Sigmoid colon (tissue), 7 donors: ENCODE results near the gene RBM39. TPM values are rescaled to one million over a fixed set of nuclear protein-coding genes. Genes with fewer than 3 reads are reported as not detected.

ENCODE experiments used
- DNase-seq: peaks from one replicate; pipeline ENCODE4 v3.0.0-alpha.2; 2019
- H3K27ac ChIP-seq, 4 donors: fragments of 200-600 bp; sonication (generic); one replicate each; pipeline ENCODE4 v1.5.1; 2016 to 2019; ENCODE audit warnings: mild to moderate bottlenecking in 1 of 4
- H3K27me3 ChIP-seq, 3 donors: fragments of 200-600 bp; sonication (generic); one replicate each; pipeline ENCODE4 v1.5.1; 2019; ENCODE audit warnings: mild to moderate bottlenecking in 1 of 3
- H3K36me3 ChIP-seq, 4 donors: fragments of 200-600 bp; sonication (generic); one replicate each; pipeline ENCODE4 v1.5.1; 2016 to 2019
- H3K4me1 ChIP-seq, 4 donors: fragments of 200-600 bp; sonication (generic); one replicate each; pipeline ENCODE4 v1.5.1; 2017 to 2019
- H3K4me3 ChIP-seq, 4 donors: fragments of 200-600 bp; sonication (generic); one replicate each; pipeline ENCODE4 v1.5.1; 2017 to 2019; ENCODE audit warnings: mild to moderate bottlenecking in 2 of 4, moderate library complexity in 1 of 4
- H3K9me3 ChIP-seq, 4 donors: fragments of 200-600 bp in 3 of 4; sonication (generic) in 3 of 4; one replicate each; pipeline versions ENCODE4 v1.5.1 to v1.6.1; 2013 to 2019
- EP300 ChIP-seq, 4 donors: sonication (generic); formaldehyde crosslinking; IDR thresholded peaks; one replicate each; pipeline ENCODE4 v1.6.1; 2017; ENCODE audit warnings: antibody characterized with exemption in 4 of 4
- POLR2A ChIP-seq, 2 donors: fragments of 450-650 bp; IDR thresholded peaks; one replicate each; pipeline ENCODE4 v1.6.1; 2016; ENCODE audit warnings: antibody characterized with exemption in 2 of 2, mild to moderate bottlenecking in 2 of 2, moderate library complexity in 2 of 2
- POLR2AphosphoS5 ChIP-seq, 4 donors: sonication (generic); formaldehyde crosslinking; IDR thresholded peaks; one replicate each; pipeline ENCODE4 v1.6.1; 2017; ENCODE audit warnings: antibody characterized with exemption in 4 of 4
- WGBS, 2 donors: extraction: QIAGEN DNeasy Blood & Tissue Kit; methylation state at CpG; one replicate each; pipeline ENCODE4 v1.1.7; 2013; 5-methylcytosine and 5-hydroxymethylcytosine counted together
- intact Hi-C: fragments of 100-400 bp; cut with DNase I; formaldehyde crosslinking; loops from one replicate; pipeline ENCODE4 v1.15.1; 2023
- polyA plus RNA-seq, 3 donors: library from polyadenylated mRNA; stranded (reverse); fragments of 200-250 nt; gene quantifications; one replicate each; pipeline ENCODE4 v1.2.3, GENCODE V29; 2013
- total RNA-seq, 4 donors: library from RNA; depleted of rRNA; stranded (reverse); fragments of >200 nt; gene quantifications; one replicate each; pipeline ENCODE4 v1.1.0, GENCODE V29; 2016
- TF ChIP-seq, protein P1 (sequence below), 4 experiments: fragments of 450-650 bp in 3 of 4; fragments of 200-600 bp in 1 of 4; IDR thresholded peaks; one replicate each; pipeline ENCODE4 v1.5.1; 2016 to 2019; ENCODE audit warnings: antibody characterized with exemption in 4 of 4, mild to moderate bottlenecking in 3 of 4, moderate library complexity in 2 of 4
- donor health status: healthy with polysubstance abuse.
- donor health status: Bipolar disorder and iron deficiency.
- donor health status: healthy.

RBM39 gene
- total and polyA plus RNA-seq, 7 donors = 68.2 to 408 (median 281) TPM

DNA sequence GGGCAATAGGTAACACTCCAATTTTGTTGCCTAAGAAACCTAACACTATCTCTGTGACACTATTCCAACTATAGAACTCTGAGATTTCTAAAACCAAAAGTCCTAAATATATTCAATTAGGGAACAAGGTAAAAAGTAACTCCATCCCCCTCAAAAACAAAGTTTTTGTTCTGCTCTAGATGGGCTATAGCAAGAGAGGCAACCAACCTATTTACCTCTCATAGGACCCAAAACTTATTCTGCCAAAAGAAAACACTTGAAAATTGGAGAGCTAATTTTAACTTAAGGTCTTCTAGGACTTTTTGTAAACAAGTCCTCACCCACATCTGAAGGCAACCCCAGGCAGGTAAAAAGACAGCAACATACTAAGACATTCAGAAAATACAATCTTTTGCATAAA is 7.7 kb downstream of the RBM39 start:
- no peak for DNase-seq
- H3K9me3 ChIP-seq = no peaks in the 10 kb centered on the region
- peaks cover 26 to 100% (median 61%) of the 10 kb centered on the region in 4 donors for H3K36me3 ChIP-seq
- no peak overlapping the region for H3K27ac ChIP-seq
- no peaks in the 10 kb centered on the region for H3K27me3 ChIP-seq
- no peak overlapping the region for H3K4me3 ChIP-seq
- peaks cover 0 to 94% (median 92%) of the 10 kb centered on the region in 4 donors for H3K4me1 ChIP-seq
- TF ChIP-seq, protein P1, sequence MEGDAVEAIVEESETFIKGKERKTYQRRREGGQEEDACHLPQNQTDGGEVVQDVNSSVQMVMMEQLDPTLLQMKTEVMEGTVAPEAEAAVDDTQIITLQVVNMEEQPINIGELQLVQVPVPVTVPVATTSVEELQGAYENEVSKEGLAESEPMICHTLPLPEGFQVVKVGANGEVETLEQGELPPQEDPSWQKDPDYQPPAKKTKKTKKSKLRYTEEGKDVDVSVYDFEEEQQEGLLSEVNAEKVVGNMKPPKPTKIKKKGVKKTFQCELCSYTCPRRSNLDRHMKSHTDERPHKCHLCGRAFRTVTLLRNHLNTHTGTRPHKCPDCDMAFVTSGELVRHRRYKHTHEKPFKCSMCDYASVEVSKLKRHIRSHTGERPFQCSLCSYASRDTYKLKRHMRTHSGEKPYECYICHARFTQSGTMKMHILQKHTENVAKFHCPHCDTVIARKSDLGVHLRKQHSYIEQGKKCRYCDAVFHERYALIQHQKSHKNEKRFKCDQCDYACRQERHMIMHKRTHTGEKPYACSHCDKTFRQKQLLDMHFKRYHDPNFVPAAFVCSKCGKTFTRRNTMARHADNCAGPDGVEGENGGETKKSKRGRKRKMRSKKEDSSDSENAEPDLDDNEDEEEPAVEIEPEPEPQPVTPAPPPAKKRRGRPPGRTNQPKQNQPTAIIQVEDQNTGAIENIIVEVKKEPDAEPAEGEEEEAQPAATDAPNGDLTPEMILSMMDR (IDR thresholded peaks at IDR 0.05) = no peak
- TF ChIP-seq POLR2AphosphoS5 (IDR thresholded peaks at IDR 0.05) (no peak), EP300 (IDR thresholded peaks at IDR 0.05) (no peak), POLR2A (IDR thresholded peaks at IDR 0.05) (no peak)
- intact Hi-C loops = no loop called here

DNA sequence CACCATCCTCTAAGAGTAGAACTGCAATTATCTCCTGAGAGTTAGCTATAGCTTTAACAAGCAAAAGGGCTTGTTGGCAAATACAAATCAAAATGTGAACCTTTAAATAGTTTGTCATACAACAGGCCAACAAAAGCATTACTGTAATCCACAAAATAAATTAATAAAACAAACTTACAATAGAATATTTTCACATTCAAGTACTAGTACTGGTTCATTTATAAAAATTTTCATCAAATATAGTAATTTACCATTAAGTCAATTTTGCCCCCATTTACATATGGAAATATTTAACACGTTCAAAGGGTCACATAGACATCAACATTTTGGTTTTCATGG is 9.4 kb downstream of the RBM39 start:
- intact Hi-C loops = no loop called here
- Histone ChIP-seq H3K4me1 (peaks cover 0 to 83% (median 80%) of the 10 kb centered on the region in 4 donors), H3K27ac (peak overlapping the region in 1 of 4 donors; percentile 16), H3K36me3 (peaks cover 36 to 100% (median 60%) of the 10 kb centered on the region in 4 donors), H3K4me3 (no peak overlapping the region), H3K27me3 (no peaks in the 10 kb centered on the region), H3K9me3 (no peaks in the 10 kb centered on the region)
- no peak for TF ChIP-seq POLR2A (IDR thresholded peaks at IDR 0.05)
- TF ChIP-seq EP300 (IDR thresholded peaks at IDR 0.05) = no peak
- no peak for TF ChIP-seq POLR2AphosphoS5 (IDR thresholded peaks at IDR 0.05)
- TF ChIP-seq, protein P1 (IDR thresholded peaks at IDR 0.05) = no peak
- no peak for DNase-seq
- WGBS, 2 donors = 38 to 45% methylated on average over 1 of the region's 1 CpG

DNA sequence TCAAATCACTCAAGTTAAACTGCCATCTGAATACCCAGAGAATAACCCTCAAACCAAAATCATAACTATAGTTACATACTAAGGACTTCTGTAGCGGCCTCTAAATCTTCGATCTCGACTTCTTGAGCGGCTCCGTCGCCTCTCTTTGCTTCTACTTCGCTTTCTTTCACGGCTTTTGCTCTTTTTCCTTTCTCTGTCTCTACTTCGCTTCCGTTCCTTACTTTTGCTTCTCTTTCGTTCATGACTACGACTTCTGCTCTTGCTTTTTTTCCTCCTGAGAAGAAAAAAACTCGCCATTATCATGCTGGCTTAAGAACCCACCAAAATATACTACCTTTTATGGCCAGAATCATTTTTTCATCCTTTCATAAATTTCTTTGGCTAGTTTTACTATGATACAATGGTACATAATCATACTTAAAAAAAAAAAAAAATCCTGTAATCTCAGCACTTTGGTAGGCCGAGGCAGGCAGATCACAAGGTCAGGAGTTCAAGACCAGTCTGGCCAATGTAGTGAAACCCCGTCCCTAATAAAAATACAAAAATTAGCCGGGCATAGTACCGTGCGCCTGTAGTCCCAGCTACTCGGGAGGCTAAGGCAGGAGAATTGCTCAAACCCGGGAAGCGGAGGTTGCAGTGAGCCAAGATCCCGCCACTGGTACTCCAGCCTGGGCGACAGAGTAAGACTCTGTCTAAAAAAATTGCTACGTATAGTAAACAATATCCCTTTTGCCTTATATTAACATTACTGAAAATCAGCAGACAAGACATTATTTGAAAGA is 10.0 kb downstream of the RBM39 start:
- WGBS, 2 donors = 92 to 93% methylated on average over 24 of the region's 24 CpGs
- H3K27ac ChIP-seq = peak overlapping the region in 2 of 4 donors; percentile 5 to 16

DNA sequence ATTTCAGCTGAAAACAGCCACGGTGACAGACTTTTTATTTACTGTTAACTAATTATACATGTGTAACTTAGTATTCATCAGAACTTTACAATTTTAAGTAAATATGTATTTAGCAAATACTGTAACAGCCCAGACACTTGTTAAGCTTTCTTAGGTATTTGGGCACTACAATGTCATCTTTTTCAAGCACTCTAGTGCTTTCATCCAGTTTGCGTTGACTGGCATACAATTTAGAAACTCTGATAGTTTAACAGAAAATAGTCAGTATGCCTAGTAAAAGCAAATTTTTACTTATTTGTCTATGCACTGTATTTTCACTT is 10.6 kb downstream of the RBM39 start:
- H3K27me3 ChIP-seq = no peaks in the 10 kb centered on the region
- peak overlapping the region in 1 of 4 donors; percentile 16 for H3K27ac ChIP-seq
- H3K4me3 ChIP-seq = no peak overlapping the region
- H3K36me3 ChIP-seq = peaks cover 48 to 99% (median 63%) of the 10 kb centered on the region in 4 donors
- no peak for DNase-seq
- no peak for TF ChIP-seq POLR2A (IDR thresholded peaks at IDR 0.05)
- 56 to 73% methylated on average over 2 of the region's 2 CpGs for WGBS, 2 donors
- no peaks in the 10 kb centered on the region for H3K9me3 ChIP-seq
- intact Hi-C loops = no loop called here
- peaks cover 0 to 74% (median 71%) of the 10 kb centered on the region in 4 donors for H3K4me1 ChIP-seq

More for the DNA sequence above, 10.0 kb downstream of the RBM39 start:
- intact Hi-C loops = no loop called here
- H3K9me3 ChIP-seq = no peaks in the 10 kb centered on the region
- TF ChIP-seq EP300 (IDR thresholded peaks at IDR 0.05) (no peak), POLR2AphosphoS5 (IDR thresholded peaks at IDR 0.05) (no peak), POLR2A (IDR thresholded peaks at IDR 0.05) (no peak)
- TF ChIP-seq, protein P1 (IDR thresholded peaks at IDR 0.05) = no peak
- H3K27me3 ChIP-seq = no peaks in the 10 kb centered on the region
- H3K36me3 ChIP-seq = peaks cover 42 to 99% (median 63%) of the 10 kb centered on the region in 4 donors
- H3K4me3 ChIP-seq = no peak overlapping the region
- DNase-seq = no peak
- H3K4me1 ChIP-seq = peaks cover 0 to 80% (median 77%) of the 10 kb centered on the region in 4 donors

DNA sequence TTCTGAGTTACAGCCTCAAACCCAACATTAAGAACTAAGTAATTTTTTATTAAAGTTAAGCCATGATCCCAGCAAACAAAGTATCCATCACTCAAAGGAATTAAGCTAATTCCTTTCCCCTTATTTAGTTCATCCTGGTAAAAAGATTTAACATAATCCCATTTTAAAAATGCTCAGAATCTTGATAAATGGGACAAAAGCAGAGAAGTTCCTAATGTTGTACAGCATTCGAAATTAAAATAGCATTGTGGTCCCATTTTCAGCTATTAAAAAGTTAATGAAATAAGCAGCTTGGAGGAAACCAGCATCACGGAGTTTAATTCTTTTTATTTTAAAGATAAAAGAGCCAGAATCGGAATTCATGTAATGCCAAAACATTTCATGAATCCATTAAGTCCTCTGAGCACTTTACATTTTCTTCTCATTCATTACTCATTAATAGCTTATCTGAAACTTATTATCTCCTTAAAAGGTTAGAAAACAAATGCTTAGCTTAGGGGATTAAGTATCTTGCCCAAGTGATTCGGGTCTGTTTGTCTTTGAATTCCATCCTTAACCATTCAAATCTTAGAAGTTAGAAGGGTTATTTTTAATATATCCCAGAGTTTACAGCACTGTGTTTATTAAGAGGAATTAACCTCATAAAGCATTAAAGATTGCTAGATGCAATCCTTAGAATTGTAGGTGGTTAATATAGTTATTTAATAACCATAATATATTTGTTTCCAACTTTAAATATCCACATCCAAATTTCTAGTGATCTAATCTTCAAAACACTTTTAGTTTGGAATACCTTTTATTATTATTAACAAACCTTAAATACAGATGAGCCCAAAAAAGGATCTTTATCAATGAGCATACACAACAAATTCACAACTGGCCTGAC is 11.2 kb downstream of the RBM39 start:
- no peak overlapping the region for H3K4me3 ChIP-seq
- WGBS, 2 donors = 73% methylated on average over 4 of the region's 4 CpGs
- H3K9me3 ChIP-seq = no peaks in the 10 kb centered on the region
- H3K4me1 ChIP-seq = peaks cover 0 to 68% (median 65%) of the 10 kb centered on the region in 4 donors
- no peak for DNase-seq
- intact Hi-C loops = no loop called here
- H3K36me3 ChIP-seq = peaks cover 51 to 99% (median 65%) of the 10 kb centered on the region in 4 donors
- no peaks in the 10 kb centered on the region for H3K27me3 ChIP-seq
- H3K27ac ChIP-seq = no peak overlapping the region
- TF ChIP-seq, protein P1 (IDR thresholded peaks at IDR 0.05) = no peak
